Right forelimb (tissue), 1 donor: ENCODE data around the gene ADGRD2.

ENCODE experiments used
- DNase-seq: peaks from one replicate; pipeline ENCODE4 v3.0.0-alpha.2; 2018

ADGRD2 gene

DNA sequence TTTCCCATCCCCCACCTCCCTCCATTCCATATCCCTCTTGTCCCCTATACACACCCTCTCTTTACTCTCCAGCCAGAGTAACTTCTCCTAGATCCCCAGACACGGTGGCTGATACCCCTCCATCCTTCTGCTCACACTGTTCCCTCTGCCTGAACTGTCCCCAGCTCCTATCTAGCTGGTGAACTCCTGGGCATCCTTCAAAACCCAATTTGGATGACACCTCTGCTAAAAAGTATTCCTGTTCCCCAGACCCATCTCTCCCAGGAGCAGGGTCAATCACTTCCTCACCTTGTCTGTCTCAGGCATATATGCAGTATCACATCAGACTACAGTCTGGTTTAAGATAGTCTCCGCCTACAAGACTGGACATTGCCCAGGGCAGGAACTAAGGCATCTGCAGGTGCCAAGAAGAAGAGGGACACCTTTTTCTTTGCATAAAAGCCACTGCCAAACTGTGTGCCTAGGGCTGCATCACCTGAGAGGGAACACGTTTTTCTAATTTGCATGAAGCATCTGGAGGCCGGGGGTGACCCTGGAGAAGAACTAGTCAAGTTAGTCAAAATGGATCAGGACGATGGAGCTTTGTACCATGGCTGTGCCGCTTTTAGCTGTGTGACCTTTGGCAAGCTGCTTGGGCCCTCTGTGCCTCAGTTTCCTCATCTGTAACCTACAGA lies 29.8 kb downstream of the ADGRD2 start:
- DNase-seq, result no peak

DNA sequence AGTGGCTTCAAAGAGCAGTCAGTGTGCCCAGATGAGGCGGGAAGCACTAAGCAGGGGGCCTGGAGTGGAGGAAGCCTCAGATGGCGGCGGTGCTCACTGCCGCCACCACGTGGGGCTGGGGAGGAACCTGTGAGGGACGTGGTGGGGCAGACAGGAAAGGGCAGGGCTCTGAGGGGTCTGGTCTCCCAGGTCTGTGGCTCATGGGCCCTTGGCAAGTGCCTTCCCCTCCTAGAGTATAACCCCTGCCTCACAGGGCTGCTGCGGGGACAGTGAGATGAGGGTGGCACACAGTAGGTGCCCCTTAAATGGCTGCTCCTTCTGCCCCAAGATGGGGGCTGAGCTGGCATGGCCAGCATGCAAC lies 30.4 kb downstream of the ADGRD2 start:
- DNase-seq, result no peak

DNA sequence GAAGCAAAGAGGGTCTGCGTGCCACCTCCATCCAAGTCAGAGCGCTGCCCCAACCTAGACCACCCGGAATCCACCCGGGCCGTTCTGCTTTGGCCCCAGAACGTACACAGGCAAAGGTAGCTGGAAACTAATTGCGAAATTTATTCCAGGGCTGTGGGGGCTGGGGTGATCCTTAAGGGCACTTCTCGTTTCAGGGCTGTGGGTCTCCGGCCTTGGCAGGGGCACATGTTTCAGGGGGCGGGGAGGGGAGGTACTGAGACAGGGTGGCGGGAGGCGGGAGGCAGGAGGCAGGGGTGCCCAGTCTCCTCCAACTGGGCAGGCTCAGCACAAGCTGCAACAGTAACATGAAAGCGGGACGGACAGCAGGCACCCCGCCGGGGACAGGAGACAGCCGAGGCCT lies 30.9 kb downstream of the ADGRD2 start:
- DNase-seq, result no peak

DNA sequence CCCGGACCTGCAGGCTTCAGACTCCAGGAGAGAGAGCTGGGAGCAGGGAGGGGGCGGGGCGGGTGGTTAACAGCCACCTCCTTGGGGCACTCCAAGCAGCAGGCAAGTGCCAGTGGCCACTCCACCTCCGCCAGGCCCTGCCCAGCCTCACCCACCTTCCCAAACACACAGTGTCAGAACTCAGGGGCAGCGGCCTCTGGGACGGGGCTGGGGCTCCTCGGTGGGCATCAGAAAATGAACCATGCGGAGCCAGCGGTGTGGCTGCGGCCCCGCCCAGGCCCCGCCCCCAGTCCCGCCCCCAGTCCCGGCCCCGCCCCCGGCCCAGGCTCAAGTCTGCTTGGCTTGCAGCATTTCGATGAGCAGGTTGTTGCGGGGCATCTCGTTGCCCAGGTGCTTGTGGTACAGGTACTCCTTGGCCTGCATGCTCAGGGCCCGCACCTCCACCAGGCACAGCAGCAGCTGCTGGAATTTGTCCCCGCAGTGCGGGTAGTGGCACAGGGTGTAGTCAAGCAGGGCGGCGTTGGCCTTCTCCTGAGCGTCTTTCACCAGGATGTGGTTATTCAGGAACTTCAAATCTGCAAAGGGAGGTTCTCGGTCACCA lies 32.3 kb downstream of the ADGRD2 start:
- no peak for DNase-seq

DNA sequence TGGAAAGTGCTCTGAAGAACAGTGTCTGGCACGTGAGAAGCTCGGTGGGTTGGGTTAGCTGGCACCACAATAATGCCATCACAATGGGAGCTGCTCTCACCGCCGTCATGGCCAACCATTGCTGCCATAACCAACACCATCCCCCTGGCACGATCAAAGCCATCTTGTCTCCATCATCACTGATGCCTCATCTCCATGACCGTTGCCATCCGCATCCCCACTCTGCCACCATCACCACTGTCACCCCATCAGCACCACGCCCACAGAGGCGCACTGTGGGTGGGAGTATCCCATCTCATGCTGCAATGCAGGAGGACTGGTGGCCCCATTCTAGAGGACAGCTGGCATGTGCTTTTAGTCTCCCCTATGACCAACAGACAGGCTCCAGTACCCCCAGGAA lies 33.2 kb downstream of the ADGRD2 start:
- DNase-seq, result no peak

DNA sequence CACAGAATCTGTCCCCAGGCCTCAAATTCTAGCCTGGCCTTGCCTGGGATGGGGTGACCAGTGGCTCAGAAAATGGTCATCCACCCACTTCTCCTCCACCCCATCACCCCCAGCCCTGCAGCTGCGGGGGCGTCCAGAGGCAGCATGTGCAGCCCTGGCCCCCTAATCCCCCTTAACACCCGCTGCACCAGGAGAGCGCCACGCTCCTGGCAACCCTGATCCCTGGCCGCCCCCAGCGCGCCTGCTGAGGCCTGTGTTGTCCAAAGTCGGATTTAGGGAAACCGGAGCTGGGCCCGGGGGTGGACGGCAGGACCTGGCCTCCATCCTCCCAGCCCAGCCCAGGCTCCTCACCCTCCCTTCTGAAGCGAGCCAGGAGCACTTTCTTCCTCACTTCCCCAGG lies 35.0 kb downstream of the ADGRD2 start:
- DNase-seq, result no peak

DNA sequence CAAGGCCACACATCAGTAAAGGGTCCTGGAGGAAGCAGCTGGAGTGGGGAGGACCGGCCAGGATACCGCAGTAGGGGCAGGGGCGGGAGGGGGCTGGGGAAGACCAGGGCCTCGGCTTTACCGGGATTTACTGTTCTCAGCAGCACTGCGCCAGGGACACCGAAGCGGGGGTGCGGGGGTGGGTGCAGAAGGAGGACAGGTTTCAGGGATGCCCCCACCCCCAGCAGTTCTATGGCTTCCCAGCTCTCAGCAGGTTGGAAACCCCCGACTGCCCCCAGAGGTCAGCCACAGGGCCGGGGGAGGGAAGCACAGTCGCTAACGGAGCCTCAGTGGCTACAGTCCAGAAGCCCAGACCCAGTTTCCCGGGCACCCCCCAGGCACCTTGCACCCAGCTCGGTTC lies 35.7 kb downstream of the ADGRD2 start:
- no peak for DNase-seq

DNA sequence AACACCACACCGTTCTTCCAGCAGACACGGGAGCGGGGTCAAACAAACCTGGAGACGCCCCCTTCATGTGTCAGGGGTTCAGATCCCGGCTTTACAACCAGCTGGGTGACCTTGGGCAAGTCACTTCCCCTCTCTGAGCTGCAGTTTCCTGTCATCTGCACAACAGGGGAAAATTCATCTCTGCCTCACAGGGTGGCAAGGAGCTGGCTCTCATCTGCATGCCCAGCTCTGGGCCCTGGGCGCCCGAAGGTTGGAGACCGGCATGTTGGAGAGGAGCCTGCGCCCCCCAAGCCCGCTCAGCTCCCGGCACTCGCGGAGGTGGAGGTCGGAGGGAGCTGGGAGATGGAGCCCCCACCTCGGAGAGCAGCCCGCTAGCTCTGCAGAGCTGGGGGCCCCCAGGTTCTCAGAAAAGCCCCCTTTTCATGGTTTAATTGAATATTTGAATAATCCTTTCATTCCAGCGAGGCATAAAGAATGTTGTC lies 36.6 kb downstream of the ADGRD2 start:
- no peak for DNase-seq

DNA sequence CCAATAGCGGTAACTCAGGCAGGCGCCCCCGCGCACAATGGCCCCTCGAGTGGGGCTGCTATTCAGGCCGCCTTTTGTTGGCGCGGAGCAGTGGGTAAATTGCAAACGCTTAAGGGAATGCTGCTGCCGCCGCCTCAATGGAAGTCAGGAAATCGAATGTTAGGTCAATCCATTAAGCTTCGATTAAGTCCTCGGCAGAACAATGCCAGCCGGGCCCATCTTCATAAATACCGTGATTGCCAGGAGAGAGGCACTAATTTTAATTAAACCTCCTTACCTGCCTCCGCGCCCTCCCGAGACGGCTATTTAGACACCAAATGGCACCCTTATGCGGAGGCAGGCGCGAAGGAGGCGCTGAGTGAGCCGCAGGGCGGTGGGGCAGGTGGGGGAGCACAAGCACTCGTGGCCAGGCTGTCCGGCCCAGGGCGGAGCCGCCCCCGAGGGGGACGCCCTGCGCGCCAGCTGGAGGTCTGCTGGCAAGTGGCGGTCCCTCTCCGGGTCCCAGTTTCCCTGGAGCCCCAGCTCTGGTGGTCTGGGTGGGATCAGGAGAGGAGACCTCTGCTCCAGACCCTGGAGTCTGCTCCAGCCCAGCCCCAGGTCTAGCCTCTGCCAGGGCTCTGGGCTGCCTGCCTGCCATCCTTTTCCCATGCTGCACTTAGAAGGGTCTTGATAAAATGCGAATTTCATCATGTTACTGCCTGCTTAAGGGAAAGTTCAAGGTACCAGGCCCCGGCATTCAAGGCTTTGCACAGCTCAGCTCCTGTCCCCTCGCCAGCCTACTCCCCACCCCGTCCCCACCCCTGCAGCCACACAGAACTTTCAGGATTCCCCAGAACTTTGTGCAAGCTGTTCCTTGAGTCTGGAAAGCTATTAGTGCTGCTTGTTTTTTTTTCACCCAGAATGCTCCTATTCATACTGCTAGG lies 37.3 kb downstream of the ADGRD2 start:
- no peak for DNase-seq

DNA sequence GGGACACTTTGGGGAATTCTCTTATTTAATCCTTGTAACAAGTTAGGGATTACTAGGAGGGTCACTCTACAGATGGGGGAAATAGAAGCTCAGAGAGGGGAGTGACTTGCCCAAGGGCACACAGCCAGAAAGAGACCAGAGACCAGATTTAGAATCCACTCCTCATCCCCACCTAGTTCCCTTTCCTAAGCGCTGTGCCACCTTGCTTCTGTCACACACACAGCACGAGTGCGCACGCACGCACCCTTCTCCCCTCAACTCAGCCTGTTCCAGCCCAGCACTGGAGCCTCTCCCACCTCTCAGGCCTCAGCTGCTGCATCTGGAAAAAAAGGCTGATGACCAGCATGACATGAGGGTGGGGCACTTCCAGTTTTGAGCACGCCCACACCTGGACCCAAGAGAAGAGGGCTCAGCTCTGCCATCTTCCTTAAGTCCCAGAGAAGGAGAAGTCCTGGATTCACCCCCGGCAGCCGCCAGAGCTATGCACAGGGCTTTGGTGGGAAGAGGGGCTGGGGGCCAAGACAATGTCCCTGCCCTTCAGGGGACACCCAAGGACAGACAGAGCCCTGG lies 38.5 kb downstream of the ADGRD2 start:
- no peak for DNase-seq

DNA sequence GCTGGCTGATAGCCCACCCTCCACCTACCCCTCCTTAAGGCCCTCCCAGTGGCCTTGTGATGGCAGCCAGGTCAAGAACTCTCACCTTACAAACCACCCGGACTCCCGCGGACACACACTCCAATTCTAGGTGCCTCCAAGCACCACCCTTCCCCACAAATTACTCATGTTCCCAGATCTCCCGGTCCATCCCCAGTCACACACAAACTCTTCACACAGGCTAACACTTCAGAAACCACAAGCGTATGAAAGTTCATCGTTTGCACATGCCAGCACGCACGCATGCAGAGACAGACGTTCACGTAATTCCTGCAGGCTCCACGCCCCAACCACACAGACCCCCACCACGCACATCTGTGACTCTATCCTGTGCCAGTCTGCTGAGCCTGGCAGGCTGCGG lies 39.0 kb downstream of the ADGRD2 start:
- no peak for DNase-seq

DNA sequence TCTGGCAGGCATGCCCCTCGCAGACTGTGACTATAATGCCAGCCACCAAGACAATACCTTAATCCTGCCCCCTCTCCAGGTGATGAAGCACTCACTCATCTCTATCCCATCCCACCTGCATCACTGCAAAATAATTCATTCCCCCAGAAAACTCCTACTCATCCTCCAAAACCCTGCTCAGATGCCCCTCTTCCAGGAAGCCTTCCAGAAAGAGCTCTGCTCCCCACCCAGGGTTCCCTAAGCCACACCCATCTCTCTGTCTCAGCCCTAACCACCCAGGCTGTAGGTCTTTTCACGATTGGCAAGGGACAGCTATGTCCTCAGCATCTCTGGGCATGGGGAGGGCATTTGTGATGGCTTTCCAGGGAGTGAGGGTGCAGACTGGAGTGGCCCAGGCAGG lies 39.8 kb downstream of the ADGRD2 start:
- no peak for DNase-seq

DNA sequence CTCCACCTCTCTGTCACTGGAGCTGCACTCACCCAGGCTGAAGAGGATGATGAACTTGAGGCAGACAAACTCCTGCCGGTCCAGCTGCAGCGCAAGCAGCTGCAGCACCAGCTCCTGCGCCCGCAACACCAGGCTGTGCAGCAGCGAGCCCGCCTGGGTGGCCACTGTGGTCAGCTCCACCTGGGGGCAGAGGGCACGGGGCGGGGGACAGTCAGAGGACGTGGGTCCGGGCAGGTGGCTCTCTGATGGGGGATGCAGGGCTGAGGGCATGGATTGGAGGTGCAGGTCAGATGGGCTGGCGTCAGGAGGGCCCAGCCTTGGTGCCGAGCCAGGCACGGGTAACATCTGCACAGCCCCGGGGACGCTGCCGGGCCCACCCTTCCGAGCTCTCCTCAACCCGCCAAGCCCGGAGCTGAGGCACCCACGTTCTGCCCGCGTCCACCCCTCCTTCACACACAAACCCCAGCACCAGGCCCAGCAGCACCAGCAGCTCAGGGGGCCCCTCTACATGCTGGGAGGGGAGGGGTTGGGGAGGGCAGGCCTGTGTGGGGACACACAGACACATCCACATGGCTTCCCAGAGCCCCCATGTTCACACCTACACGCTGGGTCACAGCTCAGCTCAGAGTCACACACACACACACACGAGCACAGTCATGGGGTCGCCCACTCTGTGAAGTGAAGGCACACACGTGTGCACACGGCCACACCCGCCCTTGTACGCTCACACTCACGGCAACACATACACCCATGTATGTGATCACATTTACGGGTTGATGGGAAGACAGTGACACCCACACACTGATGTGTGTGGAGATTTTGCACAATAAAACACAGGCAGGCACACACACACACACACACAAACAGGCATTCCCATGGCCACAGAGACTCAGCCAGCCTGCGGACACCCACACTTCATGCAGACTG lies 41.1 kb downstream of the ADGRD2 start:
- DNase-seq, result no peak

DNA sequence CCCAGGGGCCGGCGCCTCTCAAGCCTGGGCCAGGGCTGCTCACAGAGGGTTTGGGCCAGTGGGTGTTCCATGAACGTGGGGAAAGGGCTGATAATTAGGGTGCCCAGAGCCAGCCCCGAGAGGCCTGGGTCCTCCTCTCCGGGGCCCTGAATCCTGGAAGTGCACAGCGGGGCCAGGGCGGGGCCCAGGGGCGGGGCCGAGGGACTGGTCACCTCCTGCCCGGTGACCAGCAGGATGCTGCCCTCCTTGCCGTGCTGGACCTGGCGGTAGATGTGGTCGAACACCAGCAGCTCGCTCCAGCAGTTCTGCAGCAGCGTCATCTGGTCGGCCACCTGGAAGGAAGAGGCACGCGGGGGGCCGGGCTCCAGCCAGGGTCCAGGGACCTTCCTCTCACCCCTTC lies 42.6 kb downstream of the ADGRD2 start:
- no peak for DNase-seq

DNA sequence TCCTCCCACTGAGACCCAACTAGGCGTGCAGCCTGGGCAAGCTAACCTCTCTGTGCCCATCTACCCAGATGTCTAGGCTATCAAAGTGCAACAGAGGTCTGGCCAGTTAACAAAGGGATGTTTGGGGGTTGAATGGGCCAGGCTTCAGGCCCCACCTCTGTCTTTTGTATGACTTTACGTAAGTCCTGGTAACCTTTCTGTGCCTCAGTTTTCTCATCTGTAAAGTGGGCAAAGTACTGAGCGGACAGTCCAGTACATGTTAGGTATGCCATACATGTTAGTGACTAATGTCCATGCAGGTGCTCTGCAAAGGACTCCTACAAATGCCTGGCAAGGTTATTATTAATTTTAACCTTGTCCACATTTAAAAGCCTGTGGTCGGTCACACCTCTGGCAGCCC lies 43.0 kb downstream of the ADGRD2 start:
- DNase-seq, result no peak

DNA sequence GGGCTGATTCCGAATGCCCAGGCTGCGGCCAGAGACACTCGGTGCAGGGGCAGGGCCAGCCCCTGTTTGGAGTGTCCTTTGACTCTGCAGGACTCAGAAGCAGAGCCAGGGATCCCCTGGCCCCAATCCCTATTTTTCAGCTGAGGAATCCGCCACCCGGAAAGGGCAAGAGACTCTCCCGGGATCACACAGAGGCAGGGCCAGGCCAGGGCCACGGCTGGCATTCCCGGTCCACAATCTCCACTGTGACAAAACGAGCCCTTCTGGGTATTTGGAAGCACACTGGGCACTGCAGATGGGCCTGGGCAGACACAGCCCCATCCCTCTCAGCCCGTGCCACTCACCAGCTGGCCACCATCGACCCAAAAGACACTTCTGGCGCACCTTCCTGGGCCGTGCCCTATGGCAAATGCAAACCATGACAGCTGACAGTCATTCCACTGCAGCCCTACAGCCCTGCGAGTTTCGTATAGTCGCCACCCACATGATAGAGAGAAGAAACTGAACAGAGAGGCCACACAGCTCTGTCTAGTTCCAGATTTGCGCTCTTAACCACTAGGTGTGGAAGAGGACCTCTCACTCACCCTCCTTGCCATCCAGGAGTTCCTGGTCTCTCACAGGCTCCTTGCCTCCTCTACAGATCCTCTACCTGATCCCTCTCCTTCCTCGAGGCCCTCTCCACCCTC lies 43.7 kb downstream of the ADGRD2 start:
- no peak for DNase-seq

DNA sequence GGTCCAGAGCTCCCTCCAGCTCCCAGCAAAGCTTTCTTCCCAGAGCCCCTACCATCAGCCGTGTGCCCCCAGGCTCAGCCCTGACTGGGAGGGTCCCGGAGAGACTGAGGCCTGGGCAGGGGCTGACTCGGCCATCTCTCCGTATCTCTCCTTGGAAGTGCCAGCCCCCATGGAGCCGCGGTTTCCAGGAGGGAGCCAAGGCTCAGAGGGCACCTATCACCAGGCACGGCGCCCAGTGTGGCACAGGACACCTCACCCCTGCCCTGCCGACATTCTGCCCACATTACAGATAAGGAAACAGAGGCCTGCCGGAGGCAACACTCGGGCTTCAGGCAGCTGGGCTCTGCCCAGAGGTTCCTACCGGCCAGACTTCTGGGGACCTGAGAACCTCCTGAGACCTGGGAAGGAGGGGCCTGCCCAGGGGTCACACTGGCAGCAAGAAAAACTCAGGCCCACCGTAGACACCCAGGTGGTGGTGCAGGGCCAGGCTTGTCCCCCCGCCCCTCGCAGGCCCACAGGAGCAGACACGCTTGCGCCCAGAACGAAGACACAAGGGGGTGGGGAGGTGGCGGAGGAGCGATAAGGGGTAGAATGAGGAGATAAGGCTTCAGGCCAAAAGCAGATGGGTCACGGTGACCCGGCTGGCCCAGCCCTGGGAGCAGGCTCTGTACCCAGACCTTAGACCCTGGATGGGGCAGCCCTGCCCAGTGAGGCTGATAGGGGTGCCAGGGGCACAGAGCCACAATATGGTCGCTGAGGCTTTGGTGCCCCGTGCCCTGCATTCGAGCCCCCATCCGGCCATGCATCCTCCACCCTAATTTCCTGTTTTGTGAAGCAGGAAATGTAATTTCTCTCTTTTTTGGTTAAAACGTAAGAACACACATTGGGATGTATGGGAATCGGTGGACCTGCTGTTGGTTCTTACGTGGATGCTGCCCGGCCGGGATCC lies 45.1 kb downstream of the ADGRD2 start:
- DNase-seq, result no peak

DNA sequence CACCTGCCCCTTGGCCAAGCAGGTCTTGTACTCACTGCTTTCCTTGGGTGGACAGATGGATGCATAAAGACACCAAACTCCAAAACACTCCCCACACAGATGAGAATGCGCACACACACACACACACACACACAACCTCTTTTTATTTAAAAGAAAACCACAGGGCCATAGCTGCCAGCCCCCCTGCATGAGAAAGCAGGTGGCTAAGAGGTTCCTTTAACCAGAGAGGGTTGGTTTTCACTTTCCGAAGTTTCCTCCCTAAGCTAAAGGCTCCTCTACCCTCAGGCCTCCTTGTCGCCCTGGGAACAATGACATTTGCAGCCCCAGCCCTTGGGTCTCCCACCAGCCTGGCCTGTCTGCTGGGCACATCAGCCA lies 45.8 kb downstream of the ADGRD2 start:
- no peak for DNase-seq

DNA sequence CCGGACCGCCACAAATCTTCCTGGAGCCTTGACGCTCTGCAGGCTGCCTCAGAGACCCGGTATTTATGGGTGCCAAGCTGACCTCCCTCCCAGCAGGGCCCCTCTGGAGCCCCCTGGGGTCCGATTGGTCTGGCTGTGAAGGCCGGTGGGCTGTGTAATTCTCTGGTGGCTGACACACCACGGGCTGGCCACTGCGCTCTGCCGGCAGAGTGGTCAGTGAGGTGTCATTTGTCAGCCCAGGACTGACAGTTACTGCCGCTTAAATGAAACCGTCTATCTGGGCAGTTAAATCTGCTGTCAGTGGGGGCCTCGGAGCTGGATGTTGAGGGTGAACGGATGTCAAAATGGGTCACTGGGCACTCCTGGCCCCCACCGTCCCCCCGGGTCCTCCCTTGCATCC lies 46.2 kb downstream of the ADGRD2 start:
- DNase-seq, result no peak

DNA sequence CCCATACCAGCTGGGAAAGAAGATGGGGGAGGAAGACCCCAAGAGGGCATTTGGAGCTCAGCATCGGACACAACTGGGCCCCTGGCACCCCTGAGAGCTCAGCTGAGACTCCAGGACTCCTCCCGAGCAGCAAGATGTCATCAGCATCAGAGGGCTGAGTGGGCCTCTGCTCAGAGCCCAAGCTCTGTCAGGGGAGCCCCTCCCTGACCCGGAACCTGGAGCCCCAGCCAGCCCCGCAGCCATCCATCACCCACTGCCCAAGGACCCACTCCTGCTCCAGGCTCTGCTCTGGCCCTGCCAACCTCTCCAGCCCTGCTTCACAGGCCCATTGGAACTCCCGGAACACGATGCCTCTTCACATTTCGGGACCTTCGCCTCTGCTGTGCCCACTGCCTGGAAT lies 47.2 kb downstream of the ADGRD2 start:
- DNase-seq, result no peak

DNA sequence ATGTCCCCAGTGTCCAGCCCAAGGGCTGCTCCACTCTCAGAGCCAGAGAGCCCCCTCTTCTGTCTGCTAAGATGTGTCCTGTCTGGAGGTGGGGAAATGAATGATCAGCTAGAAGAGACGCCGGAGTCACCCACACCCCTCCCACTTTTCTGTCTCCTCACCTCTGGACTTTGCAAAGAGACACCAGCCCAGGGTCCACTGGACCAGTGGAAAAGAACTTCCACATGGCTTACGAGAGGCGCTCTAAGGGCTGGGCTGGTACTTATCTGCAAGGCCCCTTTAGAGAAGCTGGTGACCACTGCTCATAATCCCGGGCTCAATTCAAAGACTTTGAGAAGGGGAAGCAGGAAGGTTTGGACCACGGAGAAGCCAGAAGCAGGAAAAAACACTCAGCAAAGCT lies 47.8 kb downstream of the ADGRD2 start:
- no peak for DNase-seq
